ENCODE data around the gene ALCAM. TPM values are rescaled to one million over a fixed set of nuclear protein-coding genes. Genes with fewer than 3 reads are reported as not detected.

Gene ALCAM
- polyA plus RNA-seq, 1 donor from 2014 or later: 94.7 TPM

DNA sequence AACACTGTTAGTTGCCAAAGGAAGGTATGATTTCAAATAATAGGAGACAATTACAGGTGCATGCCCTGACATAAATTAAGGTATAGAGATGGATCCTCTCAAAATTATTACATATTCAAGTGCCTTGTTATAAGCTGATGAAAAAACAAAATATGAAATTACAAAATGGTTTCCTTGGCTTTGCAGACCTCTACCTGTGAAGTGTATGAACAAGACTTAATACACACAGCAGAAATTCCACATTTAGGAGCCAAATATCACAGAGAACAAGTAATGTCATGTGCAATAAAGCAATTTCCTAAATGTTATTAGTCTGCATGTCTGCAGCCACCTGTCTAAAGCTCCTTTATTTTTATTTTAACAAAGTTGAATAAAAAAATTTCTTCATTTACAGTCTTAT lies 151.5 kb downstream of the ALCAM start:
- Histone ChIP-seq H3K4me2 (ENCODE audit: low read length) (no peak overlapping the region), H3K27me3 (ENCODE audit: insufficient read depth, low read depth, low read length) (no peaks in the 10 kb centered on the region), H3K4me3 (ENCODE audit: low read length) (no peak overlapping the region), H3K27ac (ENCODE audit: low read length) (no peak overlapping the region), H3K9ac (ENCODE audit: low read length) (no peak overlapping the region), H3K9me2 (ENCODE audit: insufficient read depth, low read length) (no peaks in the 10 kb centered on the region), H3K36me3 (ENCODE audit: insufficient read depth, low read length) (no peaks in the 10 kb centered on the region), H3K9me3 (ENCODE audit: low read length) (no peaks in the 10 kb centered on the region), H3K79me2 (replicated peaks; ENCODE audit: insufficient read depth, low read length) (no peaks in the 10 kb centered on the region), H4K20me1 (ENCODE audit: insufficient read depth) (no peaks in the 10 kb centered on the region), H2AFZ (ENCODE audit: low read depth, low read length) (no peak overlapping the region), H3F3A (ENCODE audit: insufficient read depth, low read length, poor library complexity, severe bottlenecking) (no peaks in the 10 kb centered on the region)
- TF ChIP-seq, protein P1, sequence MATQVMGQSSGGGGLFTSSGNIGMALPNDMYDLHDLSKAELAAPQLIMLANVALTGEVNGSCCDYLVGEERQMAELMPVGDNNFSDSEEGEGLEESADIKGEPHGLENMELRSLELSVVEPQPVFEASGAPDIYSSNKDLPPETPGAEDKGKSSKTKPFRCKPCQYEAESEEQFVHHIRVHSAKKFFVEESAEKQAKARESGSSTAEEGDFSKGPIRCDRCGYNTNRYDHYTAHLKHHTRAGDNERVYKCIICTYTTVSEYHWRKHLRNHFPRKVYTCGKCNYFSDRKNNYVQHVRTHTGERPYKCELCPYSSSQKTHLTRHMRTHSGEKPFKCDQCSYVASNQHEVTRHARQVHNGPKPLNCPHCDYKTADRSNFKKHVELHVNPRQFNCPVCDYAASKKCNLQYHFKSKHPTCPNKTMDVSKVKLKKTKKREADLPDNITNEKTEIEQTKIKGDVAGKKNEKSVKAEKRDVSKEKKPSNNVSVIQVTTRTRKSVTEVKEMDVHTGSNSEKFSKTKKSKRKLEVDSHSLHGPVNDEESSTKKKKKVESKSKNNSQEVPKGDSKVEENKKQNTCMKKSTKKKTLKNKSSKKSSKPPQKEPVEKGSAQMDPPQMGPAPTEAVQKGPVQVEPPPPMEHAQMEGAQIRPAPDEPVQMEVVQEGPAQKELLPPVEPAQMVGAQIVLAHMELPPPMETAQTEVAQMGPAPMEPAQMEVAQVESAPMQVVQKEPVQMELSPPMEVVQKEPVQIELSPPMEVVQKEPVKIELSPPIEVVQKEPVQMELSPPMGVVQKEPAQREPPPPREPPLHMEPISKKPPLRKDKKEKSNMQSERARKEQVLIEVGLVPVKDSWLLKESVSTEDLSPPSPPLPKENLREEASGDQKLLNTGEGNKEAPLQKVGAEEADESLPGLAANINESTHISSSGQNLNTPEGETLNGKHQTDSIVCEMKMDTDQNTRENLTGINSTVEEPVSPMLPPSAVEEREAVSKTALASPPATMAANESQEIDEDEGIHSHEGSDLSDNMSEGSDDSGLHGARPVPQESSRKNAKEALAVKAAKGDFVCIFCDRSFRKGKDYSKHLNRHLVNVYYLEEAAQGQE (IDR thresholded peaks at IDR 0.05; ENCODE audit: borderline replicate concordance): no peak
- no peak for TF ChIP-seq SMC3 (conservative IDR thresholded peaks at IDR 0.05; ENCODE audit: poor library complexity)
- TF ChIP-seq POLR2AphosphoS5 (IDR thresholded peaks at IDR 0.05): no peak
- TF ChIP-seq TAF1 (IDR thresholded peaks at IDR 0.05; ENCODE audit: low read depth): no peak
- no peak for TF ChIP-seq RAD21 (conservative IDR thresholded peaks at IDR 0.05)
- no peak for TF ChIP-seq EZH2 (IDR thresholded peaks at IDR 0.05; ENCODE audit: borderline replicate concordance, insufficient read depth, low read length, poor library complexity, severe bottlenecking)
- TF ChIP-seq EP300 (conservative IDR thresholded peaks at IDR 0.05; ENCODE audit: poor library complexity, severe bottlenecking): no peak
- no peak for TF ChIP-seq MXI1 (conservative IDR thresholded peaks at IDR 0.05; ENCODE audit: poor library complexity, severe bottlenecking)
- TF ChIP-seq, protein P2, sequence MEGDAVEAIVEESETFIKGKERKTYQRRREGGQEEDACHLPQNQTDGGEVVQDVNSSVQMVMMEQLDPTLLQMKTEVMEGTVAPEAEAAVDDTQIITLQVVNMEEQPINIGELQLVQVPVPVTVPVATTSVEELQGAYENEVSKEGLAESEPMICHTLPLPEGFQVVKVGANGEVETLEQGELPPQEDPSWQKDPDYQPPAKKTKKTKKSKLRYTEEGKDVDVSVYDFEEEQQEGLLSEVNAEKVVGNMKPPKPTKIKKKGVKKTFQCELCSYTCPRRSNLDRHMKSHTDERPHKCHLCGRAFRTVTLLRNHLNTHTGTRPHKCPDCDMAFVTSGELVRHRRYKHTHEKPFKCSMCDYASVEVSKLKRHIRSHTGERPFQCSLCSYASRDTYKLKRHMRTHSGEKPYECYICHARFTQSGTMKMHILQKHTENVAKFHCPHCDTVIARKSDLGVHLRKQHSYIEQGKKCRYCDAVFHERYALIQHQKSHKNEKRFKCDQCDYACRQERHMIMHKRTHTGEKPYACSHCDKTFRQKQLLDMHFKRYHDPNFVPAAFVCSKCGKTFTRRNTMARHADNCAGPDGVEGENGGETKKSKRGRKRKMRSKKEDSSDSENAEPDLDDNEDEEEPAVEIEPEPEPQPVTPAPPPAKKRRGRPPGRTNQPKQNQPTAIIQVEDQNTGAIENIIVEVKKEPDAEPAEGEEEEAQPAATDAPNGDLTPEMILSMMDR (IDR thresholded peaks at IDR 0.05; ENCODE audit: poor library complexity, severe bottlenecking): no peak

DNA sequence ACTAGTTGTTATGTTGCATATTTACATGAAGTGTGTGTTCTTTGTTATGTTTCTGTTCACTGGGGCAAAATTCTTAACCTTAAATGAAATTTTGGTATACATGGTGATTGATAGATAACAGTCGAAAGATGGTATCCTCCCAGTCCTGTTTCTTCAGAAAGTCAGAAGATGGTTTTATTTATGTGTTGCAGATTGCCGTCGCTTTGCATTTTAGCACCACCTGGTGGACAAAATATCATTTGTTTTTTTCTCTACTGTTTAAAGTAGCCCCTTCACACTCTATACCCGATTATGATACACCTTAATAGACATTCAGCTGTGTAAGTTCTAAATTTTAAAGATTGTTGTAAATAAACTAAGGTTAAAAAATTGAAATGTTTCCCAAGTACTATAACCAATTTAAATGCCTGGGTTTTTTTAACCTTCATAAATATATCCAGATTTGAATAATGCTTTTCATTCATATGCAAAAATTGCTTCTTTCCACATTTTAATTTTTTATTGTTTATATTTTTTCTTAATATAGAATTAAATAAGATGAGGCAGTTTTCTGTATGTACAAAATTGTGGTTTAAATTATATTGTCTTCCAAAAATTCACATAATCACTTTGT lies 152.2 kb downstream of the ALCAM start:
- Histone ChIP-seq H4K20me1 (ENCODE audit: insufficient read depth) (no peaks in the 10 kb centered on the region), H3K36me3 (ENCODE audit: insufficient read depth, low read length) (no peaks in the 10 kb centered on the region), H3K4me3 (ENCODE audit: low read length) (no peak overlapping the region), H3K4me2 (ENCODE audit: low read length) (no peak overlapping the region), H3F3A (ENCODE audit: insufficient read depth, low read length, poor library complexity, severe bottlenecking) (no peaks in the 10 kb centered on the region), H3K79me2 (replicated peaks; ENCODE audit: insufficient read depth, low read length) (no peaks in the 10 kb centered on the region), H3K9me2 (ENCODE audit: insufficient read depth, low read length) (no peaks in the 10 kb centered on the region), H3K27me3 (ENCODE audit: insufficient read depth, low read depth, low read length) (no peaks in the 10 kb centered on the region), H3K9me3 (ENCODE audit: low read length) (no peaks in the 10 kb centered on the region), H3K27ac (ENCODE audit: low read length) (no peak overlapping the region), H2AFZ (ENCODE audit: low read depth, low read length) (no peak overlapping the region), H3K9ac (ENCODE audit: low read length) (no peak overlapping the region)
- TF ChIP-seq SMC3 (conservative IDR thresholded peaks at IDR 0.05; ENCODE audit: poor library complexity) (peak; percentile 83), RAD21 (conservative IDR thresholded peaks at IDR 0.05) (peak; percentile 85), EP300 (conservative IDR thresholded peaks at IDR 0.05; ENCODE audit: poor library complexity, severe bottlenecking) (no peak)
- TF ChIP-seq, protein P2 (IDR thresholded peaks at IDR 0.05; ENCODE audit: poor library complexity, severe bottlenecking): peak; percentile 78

Measured in neural cell (in vitro differentiated cells).